HUDEP-2 (cell line): ENCODE measurements around the gene TUBA1B.

Source experiments
- DNase-seq, 76 experiments: peaks; one replicate each; lab custom pipeline; 2025; ENCODE audit not compliant: unreplicated experiment in 76 of 76; lab: John Stamatoyannopoulos, UW

TUBA1B gene

GRCh38 chr12:49092086-49092815 is 38.9 kb downstream of the TUBA1B start:
- DNase-seq, result peak in 53 of 76 experiments; percentile 4 to 67 (median 36)

- DNase-seq, result no peak
Measured at GRCh38 chr12:49091836-49092085, 39.4 kb downstream of the TUBA1B start.

- peak in 1 of 76 experiments; percentile 2 for DNase-seq
Measured at GRCh38 chr12:49091056-49091835, 39.9 kb downstream of the TUBA1B start.

GRCh38 chr12:49089821-49090773 is 41.1 kb downstream of the TUBA1B start:
- DNase-seq, result peak in 61 of 76 experiments; percentile 6 to 65 (median 42)

- no peak for DNase-seq
Measured at GRCh38 chr12:49088932-49089330, 42.3 kb downstream of the TUBA1B start.

GRCh38 chr12:49088150-49088931 is 42.9 kb downstream of the TUBA1B start:
- DNase-seq, result peak in 75 of 76 experiments; percentile 25 to 92 (median 82)

GRCh38 chr12:49086116-49086515 is 45.1 kb downstream of the TUBA1B start:
- DNase-seq, result no peak

- DNase-seq, result no peak
Measured at GRCh38 chr12:49084438-49084837, 46.8 kb downstream of the TUBA1B start.

GRCh38 chr12:49079793-49080192 is 51.4 kb downstream of the TUBA1B start:
- DNase-seq, result no peak
